Stomach (tissue), 4 donors: ENCODE measurements around the gene PLCH2.

ENCODE experiments used
- EP300 ChIP-seq: sonication (generic); formaldehyde crosslinking; IDR thresholded peaks from one replicate; pipeline ENCODE4 v1.6.1; 2017; ENCODE audit warnings: antibody characterized with exemption
- POLR2A ChIP-seq, 4 donors: fragments of 450-650 bp; IDR thresholded peaks; one replicate each; pipeline ENCODE4 v1.6.1; 2016; ENCODE audit warnings: antibody characterized with exemption in 4 of 4, control low read depth in 2 of 4, mild to moderate bottlenecking in 1 of 4, moderate library complexity in 1 of 4
- POLR2AphosphoS5 ChIP-seq, 3 donors: sonication (generic); formaldehyde crosslinking; IDR thresholded peaks; one replicate each; pipeline ENCODE4 v1.6.1; 2016; ENCODE audit warnings: antibody characterized with exemption in 3 of 3
- TF ChIP-seq, protein P1 (sequence below), 7 experiments: fragments of 450-650 bp in 4 of 7; fragments of 200-600 bp in 3 of 7; sonication (generic) in 3 of 7; IDR thresholded peaks; one replicate each; pipeline ENCODE4 v1.5.1; 2016 to 2019; ENCODE audit warnings: antibody characterized with exemption in 7 of 7, control low read depth in 2 of 7, mild to moderate bottlenecking in 1 of 7

DNA sequence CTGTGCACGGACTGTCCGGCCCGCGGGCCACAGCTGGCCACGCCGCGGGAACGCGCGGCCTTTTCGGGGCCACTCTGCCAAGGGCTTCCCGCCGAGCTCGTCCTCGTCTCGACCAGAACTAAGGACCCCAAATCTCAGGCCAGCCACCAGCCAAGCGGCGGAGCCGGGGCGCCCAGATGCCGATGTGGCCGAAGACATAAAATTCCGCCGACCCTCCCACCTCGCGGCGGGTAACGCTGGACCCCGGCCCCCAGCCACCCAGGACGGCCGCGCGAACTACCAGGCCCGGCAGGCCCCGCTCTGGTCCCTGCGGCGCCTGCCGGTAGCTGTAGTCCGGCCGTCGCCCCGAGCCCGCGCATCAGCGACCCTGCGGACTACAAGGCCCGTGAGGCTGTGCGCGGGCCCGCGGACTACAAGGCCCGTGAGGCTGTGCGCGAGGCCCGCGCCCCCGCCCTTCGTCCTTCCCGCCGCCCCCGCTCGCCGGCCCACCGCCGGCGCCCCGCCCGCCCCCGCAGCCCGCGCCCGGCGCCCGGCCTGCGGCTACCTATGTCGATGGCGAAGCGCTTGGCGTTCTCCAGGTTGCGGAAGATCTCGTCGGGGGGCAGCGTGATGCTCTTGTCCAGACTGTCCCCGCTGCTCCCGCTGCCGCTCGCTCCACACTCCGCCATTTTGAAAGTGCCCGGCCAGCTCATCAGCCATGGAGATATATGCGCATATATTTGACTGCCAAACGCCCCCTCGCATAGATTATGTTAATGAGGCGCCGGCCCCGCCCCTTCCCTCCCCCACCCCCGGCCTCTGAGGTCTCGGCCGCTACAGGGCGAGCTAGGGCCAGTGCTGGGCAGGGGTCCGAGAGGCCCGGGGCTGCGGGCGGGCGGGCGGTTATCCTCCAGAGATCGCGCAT is 50.1 kb downstream of the PLCH2 start, which contains the start of gene PANK4:
- TF ChIP-seq, protein P1, sequence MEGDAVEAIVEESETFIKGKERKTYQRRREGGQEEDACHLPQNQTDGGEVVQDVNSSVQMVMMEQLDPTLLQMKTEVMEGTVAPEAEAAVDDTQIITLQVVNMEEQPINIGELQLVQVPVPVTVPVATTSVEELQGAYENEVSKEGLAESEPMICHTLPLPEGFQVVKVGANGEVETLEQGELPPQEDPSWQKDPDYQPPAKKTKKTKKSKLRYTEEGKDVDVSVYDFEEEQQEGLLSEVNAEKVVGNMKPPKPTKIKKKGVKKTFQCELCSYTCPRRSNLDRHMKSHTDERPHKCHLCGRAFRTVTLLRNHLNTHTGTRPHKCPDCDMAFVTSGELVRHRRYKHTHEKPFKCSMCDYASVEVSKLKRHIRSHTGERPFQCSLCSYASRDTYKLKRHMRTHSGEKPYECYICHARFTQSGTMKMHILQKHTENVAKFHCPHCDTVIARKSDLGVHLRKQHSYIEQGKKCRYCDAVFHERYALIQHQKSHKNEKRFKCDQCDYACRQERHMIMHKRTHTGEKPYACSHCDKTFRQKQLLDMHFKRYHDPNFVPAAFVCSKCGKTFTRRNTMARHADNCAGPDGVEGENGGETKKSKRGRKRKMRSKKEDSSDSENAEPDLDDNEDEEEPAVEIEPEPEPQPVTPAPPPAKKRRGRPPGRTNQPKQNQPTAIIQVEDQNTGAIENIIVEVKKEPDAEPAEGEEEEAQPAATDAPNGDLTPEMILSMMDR (IDR thresholded peaks at IDR 0.05): no peak
- TF ChIP-seq POLR2A (IDR thresholded peaks at IDR 0.05) (no peak), EP300 (no peak), POLR2AphosphoS5 (IDR thresholded peaks at IDR 0.05) (peak in 2 of 3 donors; percentile 54 to 73)
